Measurements from ENCODE around the gene NPIPB4. TPM values are rescaled to one million over a fixed set of nuclear protein-coding genes. Genes with fewer than 3 reads are reported as not detected.
A peak's percentile ranks its signal among the peaks of the same experiment; 100 is the strongest.
"Not testable (repeated sequence)": the region's sequence is repeated elsewhere in the genome, so short reads cannot be mapped to it uniquely, and the experiment has no call there.

NPIPB4 gene
- total RNA-seq, 1 donor from 2014 or later, result 153 TPM

DNA sequence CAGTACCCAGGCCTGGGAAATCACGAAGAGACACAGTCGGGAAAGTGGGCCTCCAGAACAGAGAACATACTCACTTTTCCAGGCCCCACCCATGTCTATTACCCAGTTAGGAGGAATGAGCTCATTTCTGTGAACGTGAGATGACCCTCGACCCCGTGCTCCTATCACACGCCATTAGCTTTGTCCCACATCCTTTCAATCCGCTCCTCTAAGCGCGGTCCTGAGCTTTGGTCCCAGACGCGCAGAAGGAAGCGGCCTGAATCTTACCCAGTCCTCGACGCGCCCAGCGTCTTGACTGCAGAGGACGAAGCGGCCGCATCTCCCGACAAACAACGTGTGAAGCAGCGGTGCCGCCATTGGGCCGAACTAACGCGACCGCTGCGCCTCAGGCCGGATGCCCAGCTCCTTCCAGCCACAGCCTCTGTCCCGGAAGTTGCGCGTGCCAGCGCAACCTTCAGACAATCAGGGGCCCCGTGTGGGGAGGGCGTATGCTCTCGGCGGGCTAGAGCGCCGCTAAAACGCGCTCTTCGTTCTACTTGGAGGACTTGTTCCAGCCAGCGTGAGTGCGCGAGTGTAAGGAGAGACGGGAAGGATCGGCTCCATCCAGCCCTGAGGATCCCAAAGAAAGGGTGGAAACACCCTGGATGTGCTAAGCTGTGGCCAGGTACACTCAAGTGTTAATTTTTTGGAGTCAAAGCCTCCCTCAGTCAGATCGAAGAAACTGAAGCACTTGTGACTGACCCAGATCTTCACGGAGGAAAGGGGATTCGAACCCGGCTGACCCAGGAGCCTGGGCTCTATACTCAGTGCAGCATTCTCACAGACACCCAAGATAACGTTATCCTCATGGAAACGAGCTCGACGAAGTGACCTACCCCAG lies 37.3 kb downstream of the NPIPB4 start:
- Mint-ChIP-seq H3K27ac (ENCODE audit: unreplicated experiment) (peak overlapping the region; percentile 93), H3K4me3 (ENCODE audit: unreplicated experiment) (peak overlapping the region; percentile 81), H3K4me1 (ENCODE audit: unreplicated experiment) (peaks cover 11% of the 10 kb centered on the region)
- H3K9me3 Mint-ChIP-seq (ENCODE audit: unreplicated experiment); H3K27me3 Mint-ChIP-seq (ENCODE audit: unreplicated experiment); DNase-seq (ENCODE audit: extremely low spot score, unreplicated experiment); H3K36me3 Mint-ChIP-seq (ENCODE audit: unreplicated experiment): not testable (repeated sequence)

DNA sequence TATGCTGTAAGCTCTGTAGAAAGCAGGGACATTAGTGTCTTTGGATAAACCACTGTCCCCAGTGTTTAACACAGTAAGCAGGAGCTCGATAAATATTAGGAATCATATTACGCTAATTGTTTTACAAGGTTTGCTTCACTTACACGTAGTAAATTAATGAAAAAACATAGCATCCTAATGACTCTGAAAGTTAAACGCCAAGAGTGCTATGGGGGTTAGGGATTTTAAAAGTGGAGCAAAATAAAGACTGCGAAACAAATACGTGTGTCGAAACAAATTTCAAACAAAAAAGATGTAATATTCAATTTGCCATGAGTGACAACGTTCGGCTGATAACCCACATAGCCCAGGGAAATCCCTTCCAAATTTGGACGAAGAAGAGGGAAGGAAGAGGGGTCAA lies 37.9 kb downstream of the NPIPB4 start:
- peak overlapping the region; percentile 93 for H3K27ac Mint-ChIP-seq (ENCODE audit: unreplicated experiment)
- H3K4me3 Mint-ChIP-seq (ENCODE audit: unreplicated experiment), result peak overlapping the region; percentile 81
- DNase-seq (ENCODE audit: extremely low spot score, unreplicated experiment); H3K27me3 Mint-ChIP-seq (ENCODE audit: unreplicated experiment); H3K9me3 Mint-ChIP-seq (ENCODE audit: unreplicated experiment); H3K36me3 Mint-ChIP-seq (ENCODE audit: unreplicated experiment): not testable (repeated sequence)
- H3K4me1 Mint-ChIP-seq (ENCODE audit: unreplicated experiment), result peaks cover 11% of the 10 kb centered on the region

DNA sequence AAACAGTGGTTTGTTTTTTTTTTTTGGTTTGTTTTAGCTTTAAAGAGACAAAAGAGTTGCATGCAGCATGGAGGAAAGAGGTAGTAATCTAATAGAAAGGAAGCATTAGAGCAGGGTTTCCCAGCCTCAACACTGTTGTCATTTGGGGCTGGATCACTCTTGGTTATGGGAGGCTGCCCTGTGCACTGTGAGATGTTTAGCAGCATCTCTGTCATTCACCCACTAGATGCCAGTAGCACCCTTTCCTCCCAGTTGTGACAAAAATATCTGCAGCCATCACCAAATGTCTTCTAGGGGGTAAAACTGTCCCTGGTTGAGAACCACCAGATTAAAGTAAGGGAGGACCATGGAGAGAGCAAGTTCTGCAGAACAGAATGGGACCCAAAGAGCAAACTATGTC lies 40.5 kb downstream of the NPIPB4 start:
- not testable (repeated sequence) for H3K27me3 Mint-ChIP-seq (ENCODE audit: unreplicated experiment); H3K9me3 Mint-ChIP-seq (ENCODE audit: unreplicated experiment); DNase-seq (ENCODE audit: extremely low spot score, unreplicated experiment); H3K27ac Mint-ChIP-seq (ENCODE audit: unreplicated experiment); H3K4me3 Mint-ChIP-seq (ENCODE audit: unreplicated experiment); H3K36me3 Mint-ChIP-seq (ENCODE audit: unreplicated experiment)
- H3K4me1 Mint-ChIP-seq (ENCODE audit: unreplicated experiment), result peaks cover 11% of the 10 kb centered on the region

DNA sequence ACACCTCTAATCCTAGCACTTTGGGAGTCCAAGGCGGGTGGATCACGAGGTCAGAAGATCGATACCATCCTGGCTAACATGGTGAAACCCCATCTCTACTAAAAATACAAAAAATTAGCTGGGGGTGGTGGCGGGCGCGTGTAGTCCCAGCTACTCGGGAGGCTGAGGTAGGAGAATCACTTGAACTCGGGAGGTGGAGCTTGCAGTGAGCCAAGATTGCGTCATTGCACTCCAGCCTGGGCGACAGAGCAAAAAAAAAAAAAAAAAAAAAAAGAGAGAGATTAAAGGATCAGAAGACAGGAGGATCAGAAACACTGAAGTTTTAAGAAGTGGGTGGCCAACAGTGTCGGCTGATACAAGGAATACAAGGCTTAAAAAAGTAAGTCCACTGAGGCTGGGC lies 41.9 kb downstream of the NPIPB4 start:
- not testable (repeated sequence) for H3K9me3 Mint-ChIP-seq (ENCODE audit: unreplicated experiment); H3K4me3 Mint-ChIP-seq (ENCODE audit: unreplicated experiment); H3K27ac Mint-ChIP-seq (ENCODE audit: unreplicated experiment); H3K27me3 Mint-ChIP-seq (ENCODE audit: unreplicated experiment); H3K36me3 Mint-ChIP-seq (ENCODE audit: unreplicated experiment); DNase-seq (ENCODE audit: extremely low spot score, unreplicated experiment)
- H3K4me1 Mint-ChIP-seq (ENCODE audit: unreplicated experiment), result peaks cover 10% of the 10 kb centered on the region

DNA sequence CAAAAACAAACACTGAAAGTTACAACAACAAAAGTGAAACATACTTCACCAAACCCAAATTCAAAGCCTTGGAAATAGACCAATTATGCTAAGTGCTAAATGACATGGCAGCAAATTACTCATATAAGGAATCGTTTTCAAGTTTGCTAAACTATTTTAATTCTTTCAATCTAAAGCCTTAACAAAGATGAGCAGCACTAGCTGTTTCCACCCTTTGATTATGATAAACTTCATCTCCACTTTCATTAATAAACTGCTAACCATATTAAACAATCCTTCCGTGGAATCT lies 55.2 kb downstream of the NPIPB4 start:
- not testable (repeated sequence) for H3K27me3 Mint-ChIP-seq (ENCODE audit: unreplicated experiment); DNase-seq (ENCODE audit: extremely low spot score, unreplicated experiment); H3K27ac Mint-ChIP-seq (ENCODE audit: unreplicated experiment); H3K36me3 Mint-ChIP-seq (ENCODE audit: unreplicated experiment); H3K4me3 Mint-ChIP-seq (ENCODE audit: unreplicated experiment); H3K9me3 Mint-ChIP-seq (ENCODE audit: unreplicated experiment); H3K4me1 Mint-ChIP-seq (ENCODE audit: unreplicated experiment)

DNA sequence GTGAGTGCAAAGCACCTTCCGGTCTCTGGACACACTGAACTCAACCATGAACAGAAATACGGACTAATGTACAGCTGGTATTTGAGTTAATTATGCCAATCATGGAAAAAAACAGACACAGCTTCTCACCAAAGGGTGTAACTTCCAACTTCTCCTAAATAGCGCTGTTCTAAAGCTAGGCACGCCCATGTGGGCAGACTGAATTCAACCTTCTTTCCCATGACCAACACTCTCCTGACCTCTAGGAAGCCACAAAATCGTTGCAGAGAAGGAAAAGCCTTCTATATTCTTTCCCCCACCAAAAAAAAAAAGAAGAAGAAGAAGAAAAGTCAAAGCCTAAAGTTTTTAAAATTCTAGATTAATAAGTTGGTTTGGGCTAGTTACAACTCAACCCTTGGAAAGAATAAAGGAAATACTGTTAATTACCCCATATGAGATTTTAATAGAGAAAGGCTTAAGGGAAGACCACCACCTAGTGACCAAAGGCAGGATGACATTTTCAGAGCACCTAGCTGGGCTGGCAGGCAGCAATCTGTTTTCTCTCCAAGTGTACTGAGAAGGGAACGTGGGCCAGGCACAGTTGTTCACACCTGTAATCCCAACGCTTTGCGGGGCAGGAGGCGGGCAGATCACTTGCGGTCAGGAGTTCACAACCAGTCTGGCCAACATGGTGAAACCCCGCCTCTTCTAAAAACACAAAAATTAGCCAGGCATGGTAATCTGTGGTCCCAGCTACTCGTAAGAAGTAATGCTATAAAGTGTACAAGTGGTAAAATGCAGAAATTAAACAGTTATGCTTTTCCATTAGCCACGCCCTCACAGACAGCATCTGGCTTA lies 55.8 kb downstream of the NPIPB4 start:
- H3K4me1 Mint-ChIP-seq (ENCODE audit: unreplicated experiment); H3K36me3 Mint-ChIP-seq (ENCODE audit: unreplicated experiment); DNase-seq (ENCODE audit: extremely low spot score, unreplicated experiment); H3K27ac Mint-ChIP-seq (ENCODE audit: unreplicated experiment); H3K9me3 Mint-ChIP-seq (ENCODE audit: unreplicated experiment); H3K27me3 Mint-ChIP-seq (ENCODE audit: unreplicated experiment); H3K4me3 Mint-ChIP-seq (ENCODE audit: unreplicated experiment): not testable (repeated sequence)
- TF ChIP-seq, protein P1, sequence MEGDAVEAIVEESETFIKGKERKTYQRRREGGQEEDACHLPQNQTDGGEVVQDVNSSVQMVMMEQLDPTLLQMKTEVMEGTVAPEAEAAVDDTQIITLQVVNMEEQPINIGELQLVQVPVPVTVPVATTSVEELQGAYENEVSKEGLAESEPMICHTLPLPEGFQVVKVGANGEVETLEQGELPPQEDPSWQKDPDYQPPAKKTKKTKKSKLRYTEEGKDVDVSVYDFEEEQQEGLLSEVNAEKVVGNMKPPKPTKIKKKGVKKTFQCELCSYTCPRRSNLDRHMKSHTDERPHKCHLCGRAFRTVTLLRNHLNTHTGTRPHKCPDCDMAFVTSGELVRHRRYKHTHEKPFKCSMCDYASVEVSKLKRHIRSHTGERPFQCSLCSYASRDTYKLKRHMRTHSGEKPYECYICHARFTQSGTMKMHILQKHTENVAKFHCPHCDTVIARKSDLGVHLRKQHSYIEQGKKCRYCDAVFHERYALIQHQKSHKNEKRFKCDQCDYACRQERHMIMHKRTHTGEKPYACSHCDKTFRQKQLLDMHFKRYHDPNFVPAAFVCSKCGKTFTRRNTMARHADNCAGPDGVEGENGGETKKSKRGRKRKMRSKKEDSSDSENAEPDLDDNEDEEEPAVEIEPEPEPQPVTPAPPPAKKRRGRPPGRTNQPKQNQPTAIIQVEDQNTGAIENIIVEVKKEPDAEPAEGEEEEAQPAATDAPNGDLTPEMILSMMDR (IDR thresholded peaks at IDR 0.05), result peak; percentile 64

DNA sequence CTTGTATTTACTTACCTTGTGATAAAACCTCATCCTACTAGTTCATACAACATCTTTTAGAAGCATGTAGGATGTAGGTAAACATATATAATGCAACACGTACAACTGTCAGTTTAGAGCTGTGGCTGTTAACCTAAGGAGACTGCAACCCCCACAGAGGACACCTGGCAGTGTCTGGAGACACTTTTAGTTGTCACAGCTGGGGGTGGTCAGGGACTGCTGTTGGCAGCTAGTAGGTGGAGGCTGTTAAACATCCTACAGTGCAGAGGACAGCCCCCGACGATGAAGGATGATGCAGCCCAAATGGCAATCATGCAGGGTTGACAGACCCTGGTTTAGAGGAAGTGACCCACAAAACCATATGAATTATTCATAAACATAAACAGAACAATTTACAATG lies 59.0 kb downstream of the NPIPB4 start:
- not testable (repeated sequence) for H3K9me3 Mint-ChIP-seq (ENCODE audit: unreplicated experiment); H3K4me3 Mint-ChIP-seq (ENCODE audit: unreplicated experiment); H3K36me3 Mint-ChIP-seq (ENCODE audit: unreplicated experiment); DNase-seq (ENCODE audit: extremely low spot score, unreplicated experiment); H3K4me1 Mint-ChIP-seq (ENCODE audit: unreplicated experiment); H3K27ac Mint-ChIP-seq (ENCODE audit: unreplicated experiment); H3K27me3 Mint-ChIP-seq (ENCODE audit: unreplicated experiment)

DNA sequence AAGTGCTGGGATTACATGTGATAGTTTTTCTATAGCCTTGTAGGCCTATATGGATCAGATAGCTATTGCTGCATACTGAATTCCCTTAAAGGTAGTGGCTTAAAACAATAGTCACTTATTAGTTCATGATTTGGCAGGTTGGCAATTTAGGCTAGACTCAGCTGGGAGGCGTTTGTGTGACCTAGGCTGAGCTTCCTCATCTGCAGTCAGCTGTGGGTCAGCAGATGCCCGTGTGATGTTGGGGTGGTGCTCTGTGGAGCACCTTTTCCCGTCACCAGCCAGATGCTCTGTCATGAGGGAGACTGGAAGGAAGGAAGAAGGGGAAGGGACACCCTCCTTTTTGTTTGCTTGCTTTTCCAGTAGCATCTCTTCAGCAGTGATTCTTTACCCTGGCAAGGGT lies 64.2 kb downstream of the NPIPB4 start:
- not testable (repeated sequence) for H3K27ac Mint-ChIP-seq (ENCODE audit: unreplicated experiment); H3K9me3 Mint-ChIP-seq (ENCODE audit: unreplicated experiment); H3K36me3 Mint-ChIP-seq (ENCODE audit: unreplicated experiment); H3K4me1 Mint-ChIP-seq (ENCODE audit: unreplicated experiment); H3K4me3 Mint-ChIP-seq (ENCODE audit: unreplicated experiment); H3K27me3 Mint-ChIP-seq (ENCODE audit: unreplicated experiment); DNase-seq (ENCODE audit: extremely low spot score, unreplicated experiment)

DNA sequence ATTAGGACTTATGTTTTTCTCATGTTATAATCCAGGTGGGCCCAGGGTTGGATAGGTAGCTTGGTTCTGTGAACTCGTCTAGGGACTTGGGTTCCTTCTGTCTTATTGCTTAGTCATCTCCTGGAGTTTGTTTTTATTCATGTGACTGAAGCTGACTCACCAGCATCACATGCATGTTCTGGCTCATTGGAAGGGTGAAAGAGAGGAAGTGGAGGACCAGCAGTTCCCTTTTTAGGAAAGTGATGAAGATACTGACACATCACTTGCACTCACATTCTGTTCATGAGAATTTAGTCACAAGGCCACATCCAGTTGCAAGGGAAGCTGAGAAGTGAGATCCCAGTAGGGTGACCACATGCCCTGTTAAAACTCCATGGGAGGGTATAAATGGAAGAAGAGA lies 67.0 kb downstream of the NPIPB4 start:
- not testable (repeated sequence) for H3K27me3 Mint-ChIP-seq (ENCODE audit: unreplicated experiment); DNase-seq (ENCODE audit: extremely low spot score, unreplicated experiment); H3K9me3 Mint-ChIP-seq (ENCODE audit: unreplicated experiment); H3K4me1 Mint-ChIP-seq (ENCODE audit: unreplicated experiment); H3K4me3 Mint-ChIP-seq (ENCODE audit: unreplicated experiment); H3K27ac Mint-ChIP-seq (ENCODE audit: unreplicated experiment); H3K36me3 Mint-ChIP-seq (ENCODE audit: unreplicated experiment)
